HG02870 (cell line): ENCODE results near the gene KRTAP22-1.

Experiments used
- ATAC-seq: cut with Tn5 transposase; IDR thresholded peaks from one replicate; pipeline ENCODE4 v1.9.1; 2021; ENCODE audit warnings: mild to moderate bottlenecking, moderate library complexity; ENCODE audit not compliant: unreplicated experiment

Gene KRTAP22-1

DNA sequence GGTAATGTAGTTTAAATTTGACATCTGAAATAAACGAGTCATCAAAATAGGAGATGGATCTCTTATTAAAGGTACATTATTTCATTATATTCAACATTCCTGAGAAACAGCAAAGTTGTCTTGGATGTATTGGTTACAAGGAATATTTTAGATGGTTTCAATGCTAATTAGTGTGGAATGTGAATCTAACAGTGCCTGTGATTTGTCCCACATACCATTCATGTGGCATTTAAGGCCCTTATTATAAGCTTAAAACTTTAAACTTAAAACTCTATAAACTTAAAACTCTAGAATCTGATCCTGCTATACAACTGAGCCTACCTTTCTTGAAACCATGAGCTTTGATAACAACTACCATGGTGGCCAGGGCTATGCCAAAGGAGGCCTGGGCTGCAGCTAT lies at the start of gene KRTAP22-1:
KRTAP22-1 (plus strand) TSS at position 301 of the 400 bp plus-strand sequence.
- ATAC-seq: no peak

GRCh38 chr21:30552782-30553181 lies 48.1 kb upstream of the KRTAP22-1 start:
- no peak for ATAC-seq

DNA sequence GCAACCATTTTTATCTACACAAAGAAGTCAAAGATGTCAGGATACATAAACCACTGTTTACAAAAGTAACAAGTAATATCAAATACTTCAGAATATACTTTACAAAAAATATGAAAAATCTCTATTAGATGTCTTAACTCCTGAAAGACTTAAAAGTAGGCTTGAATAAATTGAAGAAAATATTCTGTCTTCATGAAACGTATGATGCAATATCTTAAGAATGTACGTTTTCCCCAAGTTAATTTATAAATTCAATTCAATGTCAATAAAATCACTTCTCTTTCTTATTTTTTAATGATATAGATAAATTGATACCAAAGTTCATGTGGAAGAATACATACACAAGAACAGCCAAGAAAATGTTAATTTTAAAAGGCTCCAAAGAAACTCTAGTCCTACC lies 45.8 kb upstream of the KRTAP22-1 start:
- no peak for ATAC-seq

GRCh38 chr21:30561264-30561895 lies 39.5 kb upstream of the KRTAP22-1 start, which contains the start of gene KRTAP19-7:
Gene KRTAP19-7 (minus strand): TSS chr21:30561314. CDS start chr21:30561289, 25 bp downstream.
- no peak for ATAC-seq

- ATAC-seq: no peak
Measured at GRCh38 chr21:30561957-30562356, 38.9 kb upstream of the KRTAP22-1 start.

- no peak for ATAC-seq
Measured at GRCh38 chr21:30563072-30563471, 37.8 kb upstream of the KRTAP22-1 start.

- ATAC-seq: no peak
Measured at GRCh38 chr21:30563630-30564029, 37.3 kb upstream of the KRTAP22-1 start.

DNA sequence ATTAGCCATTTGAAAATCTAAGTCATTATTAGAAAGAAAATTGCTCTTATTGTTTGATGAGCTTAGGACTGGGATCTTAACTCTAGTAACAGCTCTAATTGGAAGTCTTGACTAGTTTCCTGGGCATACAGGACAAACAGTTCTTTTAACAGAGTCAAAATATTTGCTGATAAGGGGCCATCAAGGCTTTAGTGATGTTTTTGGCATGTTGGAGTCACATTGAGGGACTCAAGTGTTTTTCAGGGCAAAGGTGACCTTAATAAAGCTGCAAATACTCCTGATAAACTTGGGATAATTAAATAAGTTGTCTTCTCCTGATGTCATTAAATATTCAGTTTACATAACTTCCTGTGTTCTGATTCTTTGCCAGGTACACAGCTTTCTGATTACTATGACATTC lies 33.3 kb upstream of the KRTAP22-1 start:
- ATAC-seq: no peak

GRCh38 chr21:30577766-30578165 lies 23.1 kb upstream of the KRTAP22-1 start:
- ATAC-seq: no peak

DNA sequence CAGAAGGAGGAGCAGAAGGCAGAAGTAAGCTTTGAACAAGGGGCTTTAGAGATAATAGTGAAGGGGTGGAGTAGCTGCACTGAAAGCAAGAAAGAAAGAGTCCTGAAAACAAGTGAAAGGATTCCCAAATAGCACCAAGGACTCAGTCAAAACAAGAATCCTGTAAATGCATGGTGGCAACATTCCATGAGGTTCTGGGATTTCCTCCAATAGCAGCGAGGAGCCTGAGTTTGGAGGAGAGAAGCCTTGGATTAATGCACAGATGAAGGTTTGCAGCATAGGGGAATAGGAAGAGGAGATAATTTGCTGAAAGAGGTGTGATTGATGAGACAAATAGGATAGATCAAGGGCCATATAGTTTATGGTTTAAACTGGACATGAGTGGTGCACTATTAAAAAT lies 21.5 kb upstream of the KRTAP22-1 start:
- no peak for ATAC-seq

- ATAC-seq: no peak
Measured at GRCh38 chr21:30580132-30580531, 20.8 kb upstream of the KRTAP22-1 start.

DNA sequence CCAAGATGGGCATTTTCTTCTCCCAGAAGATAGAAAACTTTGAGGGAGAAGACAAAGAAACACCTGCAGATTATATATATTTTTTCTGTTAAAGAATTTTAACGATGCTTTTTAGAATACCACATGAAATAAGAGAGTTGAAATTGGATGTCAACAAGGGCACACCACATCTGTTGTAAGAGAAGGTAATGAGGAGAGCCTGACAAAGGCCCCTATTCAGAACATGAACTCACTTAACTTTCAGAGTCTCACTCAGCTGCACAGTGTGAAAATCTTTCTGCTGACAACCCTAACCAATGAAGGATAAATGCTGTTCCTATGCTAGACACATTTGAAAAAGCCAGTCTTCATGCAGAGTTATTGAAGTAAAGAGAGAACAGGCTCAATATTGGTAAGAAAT lies 18.0 kb upstream of the KRTAP22-1 start:
- no peak for ATAC-seq

- ATAC-seq: no peak
Measured at GRCh38 chr21:30590297-30590696, 10.6 kb upstream of the KRTAP22-1 start, which contains the start of gene KRTAP22-2. Gene KRTAP22-2 (minus strand): TSS chr21:30590397.

DNA sequence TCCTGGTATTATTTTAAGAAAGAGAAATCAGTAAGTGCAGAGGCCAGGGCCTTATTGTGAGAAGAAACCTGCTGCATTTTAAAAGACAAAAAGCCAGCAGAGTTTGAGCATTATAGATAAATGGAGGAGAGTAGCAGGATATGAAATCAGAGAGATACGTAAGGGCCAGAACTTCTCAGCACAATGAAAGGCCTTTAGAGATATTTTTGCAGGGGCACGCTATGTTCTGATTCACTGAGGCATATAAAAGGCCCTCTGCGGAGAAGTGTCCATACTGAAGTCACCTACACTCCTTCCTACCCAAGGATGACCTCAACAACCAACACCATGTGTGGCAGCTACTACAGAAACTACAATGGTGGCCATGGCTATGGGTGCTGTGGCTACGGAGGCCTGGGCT lies 8.7 kb upstream of the KRTAP22-1 start, which contains the start of gene KRTAP6-3:
KRTAP6-3 (plus strand) TSS at position 301 of the 400 bp plus-strand sequence; CDS start at position 307, 6 bp downstream.
- no peak for ATAC-seq

DNA sequence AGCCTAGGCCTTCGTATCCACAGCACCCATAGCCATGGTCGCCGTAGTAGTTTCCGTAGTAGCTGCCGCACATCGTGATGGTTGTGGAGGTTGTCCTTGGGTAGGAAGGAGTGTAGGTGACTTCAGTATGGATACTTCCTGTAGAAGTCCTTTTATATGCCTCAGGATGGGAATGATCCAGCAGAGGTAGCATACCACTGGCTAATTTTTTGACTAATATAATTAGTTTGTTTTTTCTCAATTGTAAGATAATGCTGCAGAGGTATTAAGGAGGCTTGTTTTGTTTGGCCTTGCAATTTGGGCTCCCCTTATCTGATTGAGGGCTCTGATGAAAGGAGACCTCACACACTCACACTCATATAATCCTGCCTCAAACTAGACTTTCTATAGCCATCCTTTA lies 2.1 kb upstream of the KRTAP22-1 start, which contains the start of gene KRTAP6-2:
KRTAP6-2 (minus strand) TSS at position 101 of the 400 bp plus-strand sequence; CDS start at position 73, 28 bp downstream.
- ATAC-seq: no peak

- no peak for ATAC-seq
Measured at GRCh38 chr21:30605968-30606367, 5.1 kb downstream of the KRTAP22-1 start.

GRCh38 chr21:30612132-30612531 lies 11.2 kb downstream of the KRTAP22-1 start:
- ATAC-seq: no peak

GRCh38 chr21:30613836-30614235 lies 12.9 kb downstream of the KRTAP22-1 start, which contains the start of gene KRTAP6-1:
Gene KRTAP6-1 (minus strand): TSS chr21:30613930. CDS start chr21:30613904, 26 bp downstream.
- ATAC-seq: no peak

DNA sequence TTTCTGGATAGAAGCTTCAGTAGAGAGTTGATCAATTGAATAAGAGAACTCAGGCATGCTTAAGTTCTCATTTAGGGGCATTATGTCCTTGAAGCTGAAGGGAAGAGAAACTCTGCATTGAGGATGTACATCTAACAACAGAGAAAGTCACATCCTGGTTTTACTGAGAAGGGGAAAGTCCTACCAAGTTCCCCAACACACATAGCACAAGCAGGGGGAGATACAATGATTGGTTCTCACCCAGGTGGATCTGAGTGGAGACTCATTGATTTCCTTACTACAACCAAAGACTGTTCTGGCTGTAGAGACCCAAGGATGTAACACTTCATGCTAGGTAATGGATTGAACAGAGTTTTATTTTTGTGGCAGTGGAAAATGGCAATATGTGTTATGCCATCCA lies 14.3 kb downstream of the KRTAP22-1 start:
- ATAC-seq: no peak

DNA sequence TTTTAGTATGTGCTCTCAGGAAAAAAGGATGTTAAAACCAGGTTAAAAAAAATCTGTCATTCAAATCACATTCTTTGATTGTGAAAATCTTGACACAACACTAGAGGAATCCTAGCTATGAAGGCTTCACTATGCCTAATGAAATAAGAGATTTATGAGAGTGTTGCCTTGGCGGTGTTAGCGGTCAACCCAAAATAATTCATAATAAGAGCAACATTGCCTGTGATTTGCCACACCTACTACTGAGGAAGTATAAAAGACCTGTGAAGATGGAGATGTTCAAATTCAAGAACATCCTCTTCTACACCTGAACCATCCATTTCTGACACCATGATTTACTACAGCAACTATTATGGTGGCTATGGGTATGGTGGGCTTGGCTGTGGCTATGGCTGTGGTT lies 15.2 kb downstream of the KRTAP22-1 start, which contains the start of gene KRTAP20-1:
KRTAP20-1 (plus strand) TSS at position 301 of the 400 bp plus-strand sequence; CDS start at position 331, 30 bp downstream.
- ATAC-seq: no peak

DNA sequence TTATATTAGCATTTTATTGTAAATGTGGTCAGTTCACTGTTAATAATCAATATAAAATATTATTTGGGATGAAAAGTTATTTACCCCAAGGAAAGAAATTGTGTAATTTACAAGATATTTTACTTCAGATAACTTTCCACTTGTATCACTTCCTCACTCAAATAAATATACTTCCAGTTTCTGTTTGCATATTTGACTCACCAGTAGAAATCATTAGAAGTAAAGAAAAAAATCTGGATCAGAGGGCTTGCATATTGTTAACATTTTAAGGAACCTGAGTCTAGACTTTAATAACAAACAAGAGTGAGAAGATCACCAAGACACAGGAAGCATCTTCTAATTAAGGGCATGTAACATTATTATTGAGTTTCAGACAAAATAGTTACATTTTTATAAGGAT lies 19.2 kb downstream of the KRTAP22-1 start:
- no peak for ATAC-seq

DNA sequence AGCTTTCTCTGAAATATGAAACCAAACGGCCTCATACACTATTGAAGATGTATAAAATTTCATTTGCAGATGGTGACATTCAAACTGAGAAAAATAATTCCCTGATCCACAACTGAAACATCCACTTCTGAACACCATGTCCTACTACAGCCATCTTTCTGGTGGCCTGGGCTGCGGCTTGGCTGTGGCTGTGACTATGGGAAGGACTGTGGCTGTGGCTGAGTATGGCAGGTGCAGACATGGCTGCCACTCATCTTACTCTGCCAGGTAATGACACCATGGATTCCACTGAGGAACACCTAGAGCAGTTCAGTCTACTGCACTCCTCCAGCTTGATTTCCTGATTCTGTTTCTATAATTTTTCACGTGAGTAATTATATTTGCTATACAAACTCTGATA lies 19.6 kb downstream of the KRTAP22-1 start, which contains the start of gene KRTAP20-4:
KRTAP20-4 (plus strand) TSS at position 106 of the 400 bp plus-strand sequence.
- no peak for ATAC-seq
